ENCODE measurements around the gene ALS2CL.

GRCh38 chr3:46664188-46664970 lies 29.1 kb downstream of the ALS2CL start:
- TF ChIP-seq CTCF (IDR thresholded peaks at IDR 0.05): no peak
- TF ChIP-seq POLR2A (IDR thresholded peaks at IDR 0.05): no peak
- TF ChIP-seq POLR2AphosphoS5 (IDR thresholded peaks at IDR 0.05): no peak
- no peak for TF ChIP-seq EP300 (IDR thresholded peaks at IDR 0.05)

All from gastroesophageal sphincter (tissue), 3 donors.